Effector memory CD4-positive, alpha-beta T cell (primary cell): ENCODE data around the gene HSPA1B.
A peak's percentile ranks its signal among the peaks of the same experiment; 100 is the strongest.

Experiments used
- DNase-seq, 3 donors: peaks; one replicate each; pipeline ENCODE4 v3.0.0-alpha.2; 2020
- H3K27ac ChIP-seq: 2 replicates; pipeline ENCODE4 v1.7.0; 2013; ENCODE audit warnings: mild to moderate bottlenecking, low read length, moderate library complexity; ENCODE audit not compliant: insufficient read depth, poor library complexity, severe bottlenecking
- H3K27me3 ChIP-seq: replicated peaks from 2 replicates; pipeline ENCODE4 v1.7.0; 2013; ENCODE audit warnings: mild to moderate bottlenecking, low read length; ENCODE audit not compliant: insufficient read depth, control insufficient read depth, poor library complexity, severe bottlenecking
- H3K36me3 ChIP-seq: 2 replicates; pipeline ENCODE4 v1.7.0; 2013; ENCODE audit warnings: mild to moderate bottlenecking, low read length, moderate library complexity; ENCODE audit not compliant: control insufficient read depth, insufficient read depth
- H3K4me1 ChIP-seq: 2 replicates; pipeline ENCODE4 v1.7.0; 2013; ENCODE audit warnings: low read length, mild to moderate bottlenecking; ENCODE audit not compliant: control insufficient read depth, insufficient read depth, poor library complexity, severe bottlenecking
- H3K4me3 ChIP-seq: 2 replicates; pipeline ENCODE4 v1.7.0; 2013; ENCODE audit warnings: low read length, low read depth, mild to moderate bottlenecking; ENCODE audit not compliant: insufficient read depth, poor library complexity, severe bottlenecking
- H3K9me3 ChIP-seq: 2 replicates; pipeline ENCODE4 v1.7.0; 2013; ENCODE audit warnings: mild to moderate bottlenecking, low read length, moderate library complexity; ENCODE audit not compliant: control insufficient read depth
- total RNA-seq, 3 donors: gene quantifications; one replicate each; lab custom pipeline; 2026; lab: John Stamatoyannopoulos, UW

HSPA1B gene
- total RNA-seq, result 13.3 to 196 (median 162) reads per million in 3 donors

- Histone ChIP-seq H3K27ac (peak within 1 kb of the TSS; percentile 80), H3K27me3 (no peaks in the 10 kb centered on the region), H3K4me3 (peak within 1 kb of the TSS; percentile 76), H3K9me3 (no peaks in the 10 kb centered on the region), H3K4me1 (peaks cover 18% of the 10 kb centered on the region), H3K36me3 (no peaks in the 10 kb centered on the region)
- DNase-seq, result peak; percentile 82 to 89 (median 84)
Measured at GRCh38 chr6:31827286-31828079, at the start of gene HSPA1B. Gene HSPA1B, plus strand, starts transcription at chr6:31827738. Its CDS starts 213 bp downstream, at chr6:31827951.

- no peaks in the 10 kb centered on the region for H3K9me3 ChIP-seq
- no peak overlapping the region for H3K4me3 ChIP-seq
- H3K27ac ChIP-seq, result no peak overlapping the region
- peaks cover 24% of the 10 kb centered on the region for H3K4me1 ChIP-seq
- DNase-seq, result no peak
- H3K36me3 ChIP-seq, result peaks cover 44% of the 10 kb centered on the region
- H3K27me3 ChIP-seq, result no peaks in the 10 kb centered on the region
Measured at GRCh38 chr6:31778193-31778592, 49.3 kb upstream of the HSPA1B start.

GRCh38 chr6:31778999-31779885 lies 48.3 kb upstream of the HSPA1B start:
- Histone ChIP-seq H3K4me1 (peaks cover 21% of the 10 kb centered on the region), H3K4me3 (no peak overlapping the region), H3K36me3 (peaks cover 47% of the 10 kb centered on the region)

GRCh38 chr6:31779908-31780307 lies 47.6 kb upstream of the HSPA1B start:
- Histone ChIP-seq H3K27ac (no peak overlapping the region), H3K4me1 (peaks cover 21% of the 10 kb centered on the region), H3K4me3 (no peak overlapping the region), H3K9me3 (no peaks in the 10 kb centered on the region), H3K36me3 (peaks cover 54% of the 10 kb centered on the region), H3K27me3 (no peaks in the 10 kb centered on the region)
- no peak for DNase-seq

More at GRCh38 chr6:31778999-31779885, 48.3 kb upstream of the HSPA1B start:
- no peak overlapping the region for H3K27ac ChIP-seq
- H3K27me3 ChIP-seq, result no peaks in the 10 kb centered on the region
- no peak for DNase-seq
- no peaks in the 10 kb centered on the region for H3K9me3 ChIP-seq

- no peak for DNase-seq
- peaks cover 21% of the 10 kb centered on the region for H3K4me1 ChIP-seq
- H3K36me3 ChIP-seq, result peaks cover 61% of the 10 kb centered on the region
- no peaks in the 10 kb centered on the region for H3K27me3 ChIP-seq
- H3K9me3 ChIP-seq, result no peaks in the 10 kb centered on the region
- no peak overlapping the region for H3K4me3 ChIP-seq
- no peak overlapping the region for H3K27ac ChIP-seq
Measured at GRCh38 chr6:31780507-31781243, 46.9 kb upstream of the HSPA1B start.

- Histone ChIP-seq H3K9me3 (no peaks in the 10 kb centered on the region), H3K4me3 (no peak overlapping the region), H3K4me1 (peaks cover 14% of the 10 kb centered on the region), H3K27me3 (no peaks in the 10 kb centered on the region), H3K36me3 (peaks cover 61% of the 10 kb centered on the region), H3K27ac (no peak overlapping the region)
- DNase-seq, result no peak
Measured at GRCh38 chr6:31781244-31782125, 46.1 kb upstream of the HSPA1B start.

GRCh38 chr6:31782126-31782855 lies 45.2 kb upstream of the HSPA1B start:
- H3K36me3 ChIP-seq, result peaks cover 61% of the 10 kb centered on the region
- DNase-seq, result no peak
- H3K9me3 ChIP-seq, result no peaks in the 10 kb centered on the region
- H3K27ac ChIP-seq, result no peak overlapping the region
- H3K27me3 ChIP-seq, result no peaks in the 10 kb centered on the region
- peaks cover 6% of the 10 kb centered on the region for H3K4me1 ChIP-seq
- H3K4me3 ChIP-seq, result no peak overlapping the region

- no peak overlapping the region for H3K27ac ChIP-seq
- no peak for DNase-seq
Measured at GRCh38 chr6:31784098-31784925, 43.2 kb upstream of the HSPA1B start.

More at GRCh38 chr6:31784098-31784925, 43.2 kb upstream of the HSPA1B start:
- peaks cover 54% of the 10 kb centered on the region for H3K36me3 ChIP-seq
- H3K4me1 ChIP-seq, result no peaks in the 10 kb centered on the region
- no peak overlapping the region for H3K4me3 ChIP-seq
- H3K27me3 ChIP-seq, result no peaks in the 10 kb centered on the region
- H3K9me3 ChIP-seq, result no peaks in the 10 kb centered on the region
